Measurements from ENCODE around the gene HOXD8.

Gene HOXD8

DNA sequence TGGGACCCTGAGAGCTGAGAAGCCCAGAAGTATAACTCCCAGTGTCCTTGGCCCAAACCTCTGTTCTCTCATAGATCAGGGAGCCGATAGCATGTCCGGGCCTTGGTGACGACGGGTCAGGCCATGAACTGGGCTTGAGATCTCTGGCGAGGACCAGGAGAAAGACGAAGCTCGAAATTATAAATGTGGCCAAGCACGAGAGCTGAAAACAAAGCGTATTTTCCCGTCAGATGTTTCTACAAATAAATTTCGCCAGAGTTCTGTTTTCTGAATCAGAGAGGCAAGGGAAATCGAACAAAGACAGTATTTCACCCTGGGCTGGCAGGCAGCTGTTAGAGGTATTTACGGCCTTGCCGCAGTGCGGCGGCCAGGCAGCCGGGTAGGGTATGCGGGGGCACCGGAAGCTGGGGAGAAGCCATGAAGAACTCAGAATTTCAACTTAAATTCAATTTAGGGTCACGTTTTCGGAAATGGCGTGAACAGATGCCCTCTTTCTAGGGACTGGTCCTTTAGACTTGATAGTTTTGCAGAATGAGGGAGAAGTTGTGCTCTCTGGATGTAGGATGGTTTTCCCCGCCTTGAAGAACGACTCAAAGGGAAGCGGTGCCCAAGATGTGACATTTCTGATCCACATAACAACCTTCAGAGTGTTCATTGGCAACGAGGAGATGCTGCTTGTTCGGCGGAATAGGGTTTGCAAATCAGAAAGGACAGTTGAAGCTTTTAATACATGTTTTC is 9.6 kb downstream of the HOXD8 start:
- no peak for DNase-seq (ENCODE audit: low read depth)
- peak overlapping the region; percentile 68 for H3K4me3 ChIP-seq (ENCODE audit: low read depth, low read length)

- H3K4me3 ChIP-seq (ENCODE audit: low read depth, low read length) = peak overlapping the region; percentile 59
- DNase-seq (ENCODE audit: low read depth) = no peak
Observed at GRCh38 chr2:176139661-176140512, 10.4 kb downstream of the HOXD8 start.

- DNase-seq (ENCODE audit: low read depth) = no peak
- H3K4me3 ChIP-seq (ENCODE audit: low read depth, low read length) = peak overlapping the region; percentile 59
Observed at GRCh38 chr2:176140513-176141317, 11.2 kb downstream of the HOXD8 start.

DNA sequence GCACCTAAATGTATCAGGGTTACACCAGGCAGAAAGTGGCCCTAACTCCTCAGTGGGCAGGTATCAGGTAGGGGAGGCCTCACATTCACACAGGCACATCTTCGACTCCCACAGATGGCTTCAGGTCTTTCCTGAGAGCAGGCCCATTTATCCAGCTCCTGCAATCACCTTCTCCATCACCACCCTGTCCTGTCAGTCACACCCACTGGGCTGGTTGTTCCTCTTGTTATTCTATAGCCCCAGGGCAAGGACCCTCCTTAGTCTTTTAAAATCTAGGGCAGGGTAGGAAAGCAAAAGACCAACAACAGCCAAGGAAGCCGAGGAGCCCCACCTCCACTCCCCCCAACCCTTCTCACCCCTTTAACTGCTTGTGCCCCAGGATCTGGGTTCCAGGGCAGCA is 12.8 kb downstream of the HOXD8 start:
- H3K4me3 ChIP-seq (ENCODE audit: low read depth, low read length) = no peak overlapping the region

DNA sequence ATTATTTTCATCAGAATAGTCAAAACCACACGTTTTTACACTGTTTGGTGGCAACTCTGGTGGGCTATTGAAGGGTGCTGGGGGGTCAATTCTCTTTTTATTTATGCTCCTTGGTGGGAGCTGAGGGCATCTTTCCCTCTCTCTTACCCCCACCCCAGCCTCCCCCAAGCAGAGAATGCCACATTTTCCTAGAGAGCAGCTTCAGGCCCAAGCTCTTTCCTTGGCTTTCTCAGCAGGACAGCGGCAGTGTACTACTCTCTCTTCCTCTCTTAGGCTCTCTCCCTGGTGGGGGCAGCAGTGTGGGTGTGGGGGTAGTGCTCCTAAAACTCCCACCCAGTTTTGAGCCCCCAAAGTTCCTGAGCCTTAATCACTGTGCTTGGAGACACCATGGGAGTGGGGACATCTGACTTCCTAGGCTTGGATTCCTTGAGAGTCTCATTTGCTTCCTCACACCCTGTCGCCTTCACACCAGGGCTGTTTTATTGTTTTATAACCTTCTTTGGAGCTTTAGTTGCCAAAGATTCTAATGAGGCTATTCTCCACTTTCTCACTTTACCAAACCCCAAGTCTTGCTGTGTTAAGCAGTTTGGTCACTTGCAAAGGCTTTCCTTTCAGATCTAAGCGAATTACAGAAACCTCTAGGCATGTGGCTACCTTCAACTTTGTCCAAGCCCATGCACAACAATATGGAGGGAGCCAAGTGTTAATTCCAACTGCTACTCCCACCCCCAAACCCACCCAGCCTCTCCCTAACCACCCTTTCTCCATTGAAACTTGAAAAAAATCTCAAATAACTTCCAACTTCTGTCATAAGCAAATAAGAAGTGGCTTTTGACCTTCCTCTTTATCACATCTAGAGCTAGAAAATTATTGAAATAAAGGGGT is 15.8 kb downstream of the HOXD8 start:
- no peak overlapping the region for H3K4me3 ChIP-seq (ENCODE audit: low read depth, low read length)
- DNase-seq (ENCODE audit: low read depth) = no peak

More for the DNA sequence above, 12.8 kb downstream of the HOXD8 start:
- DNase-seq (ENCODE audit: low read depth) = no peak

- no peak for DNase-seq (ENCODE audit: low read depth)
- H3K4me3 ChIP-seq (ENCODE audit: low read depth, low read length) = no peak overlapping the region
Observed at GRCh38 chr2:176146101-176146500, 16.6 kb downstream of the HOXD8 start.

DNA sequence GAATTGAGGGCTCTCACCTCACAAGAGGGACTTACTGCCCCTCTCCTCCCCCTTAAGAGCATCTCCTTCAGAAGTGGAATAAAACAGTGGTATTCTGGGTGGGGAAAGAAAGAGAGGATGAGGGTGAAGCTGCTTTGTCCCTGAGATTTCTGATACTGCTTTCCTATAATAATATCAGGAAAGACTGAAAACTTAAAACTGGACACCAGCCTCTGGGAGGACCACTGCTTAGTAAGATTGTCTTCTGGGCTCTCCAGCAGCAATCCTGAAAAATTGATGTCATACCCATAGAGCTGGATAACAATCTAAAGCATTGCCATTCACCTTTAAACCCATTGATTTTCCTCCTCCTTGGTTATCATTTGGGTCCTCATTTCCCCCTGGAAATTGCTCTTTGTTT is 17.1 kb downstream of the HOXD8 start:
- no peak overlapping the region for H3K4me3 ChIP-seq (ENCODE audit: low read depth, low read length)
- DNase-seq (ENCODE audit: low read depth) = no peak

DNA sequence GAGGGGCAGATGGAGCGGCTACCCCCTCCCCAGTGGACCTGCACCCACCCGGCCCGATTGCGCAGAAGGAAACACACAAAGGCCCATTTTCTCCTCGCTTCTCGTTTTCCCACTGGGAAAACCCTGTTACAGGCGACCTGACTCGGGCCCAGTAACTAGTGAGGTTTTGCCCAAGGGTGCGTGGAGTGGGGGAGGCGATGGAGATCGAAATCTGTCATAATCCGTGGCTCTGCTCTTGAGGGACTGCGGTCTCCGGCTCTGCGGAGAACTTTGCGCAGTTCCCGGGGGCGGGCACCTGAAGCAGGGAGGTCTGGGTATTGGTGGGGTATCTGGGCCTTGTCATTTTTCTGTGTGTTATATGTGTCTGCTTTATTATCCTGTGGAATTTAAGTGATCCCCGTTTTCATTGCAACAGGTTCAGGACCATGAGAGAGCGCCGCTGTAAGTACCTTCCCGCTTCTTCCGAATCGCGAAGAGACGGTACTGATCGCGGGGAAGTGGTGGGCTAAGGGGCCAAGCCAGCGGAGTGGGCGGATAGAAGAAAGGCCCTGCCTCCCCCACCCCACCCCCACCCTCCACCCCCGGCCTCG is 17.8 kb downstream of the HOXD8 start:
- H3K4me3 ChIP-seq (ENCODE audit: low read depth, low read length) = no peak overlapping the region

DNA sequence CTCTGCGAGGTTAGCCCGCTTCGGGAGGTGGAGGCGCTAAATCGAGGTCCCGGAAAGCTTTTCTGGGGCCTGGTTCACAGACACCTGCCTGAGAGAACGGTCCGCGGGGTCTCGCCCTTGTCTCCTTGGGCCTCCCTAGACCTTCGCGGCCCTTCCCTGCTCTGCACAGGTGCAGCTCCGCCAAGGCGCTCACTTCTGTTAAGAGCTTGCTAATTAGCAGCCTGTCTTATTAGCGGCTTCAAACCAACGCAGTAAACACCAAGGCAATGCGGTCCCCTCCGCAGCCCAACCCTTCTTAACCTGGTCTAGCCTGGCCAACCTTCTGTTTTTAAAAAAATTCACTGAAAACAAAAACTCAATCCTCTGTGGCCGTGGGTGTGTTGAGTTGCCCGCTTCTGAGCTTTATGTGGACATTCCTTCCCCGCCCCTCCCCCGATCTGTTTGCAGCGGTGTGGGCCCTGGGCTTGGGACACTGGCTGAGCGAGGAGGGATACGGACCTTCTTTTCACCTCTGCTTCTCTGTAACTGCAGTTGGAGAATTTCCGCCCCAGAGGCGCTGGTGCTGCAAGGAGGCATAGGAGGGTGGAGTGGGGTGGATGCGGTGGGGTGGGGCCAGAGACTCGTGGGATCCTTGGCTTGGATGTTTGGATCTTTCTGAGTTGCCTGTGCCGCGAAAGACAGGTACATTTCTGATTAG is 18.4 kb downstream of the HOXD8 start:
- no peak overlapping the region for H3K4me3 ChIP-seq (ENCODE audit: low read depth, low read length)
- no peak for DNase-seq (ENCODE audit: low read depth)

More for the DNA sequence above, 17.8 kb downstream of the HOXD8 start:
- no peak for DNase-seq (ENCODE audit: low read depth)

DNA sequence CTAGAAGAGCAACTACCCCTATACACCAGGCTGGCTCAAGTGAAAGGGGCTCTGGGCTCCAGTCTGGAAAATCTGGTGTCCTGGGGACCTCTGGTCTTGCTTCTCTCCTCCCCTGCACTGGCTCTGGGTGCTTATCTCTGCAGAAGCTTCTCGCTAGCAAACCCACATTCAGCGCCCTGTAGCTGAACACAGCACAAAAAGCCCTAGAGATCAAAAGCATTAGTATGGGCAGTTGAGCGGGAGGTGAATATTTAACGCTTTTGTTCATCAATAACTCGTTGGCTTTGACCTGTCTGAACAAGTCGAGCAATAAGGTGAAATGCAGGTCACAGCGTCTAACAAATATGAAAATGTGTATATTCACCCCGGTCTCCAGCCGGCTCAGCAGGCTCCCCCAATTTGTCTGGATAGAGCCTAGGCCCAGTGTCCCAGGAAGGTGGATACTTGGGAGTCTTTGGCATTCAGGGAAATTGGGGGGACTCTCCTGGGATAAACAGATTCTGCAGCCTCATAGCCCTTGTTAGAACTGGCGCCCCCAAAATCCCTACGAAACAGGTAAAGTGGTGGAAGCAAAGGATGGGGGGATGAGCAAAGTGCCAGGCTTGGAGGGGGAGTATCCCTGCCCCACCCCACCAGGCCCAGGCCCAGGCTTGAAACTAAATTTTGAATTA is 19.4 kb downstream of the HOXD8 start:
- no peak for DNase-seq (ENCODE audit: low read depth)
- H3K4me3 ChIP-seq (ENCODE audit: low read depth, low read length) = no peak overlapping the region

DNA sequence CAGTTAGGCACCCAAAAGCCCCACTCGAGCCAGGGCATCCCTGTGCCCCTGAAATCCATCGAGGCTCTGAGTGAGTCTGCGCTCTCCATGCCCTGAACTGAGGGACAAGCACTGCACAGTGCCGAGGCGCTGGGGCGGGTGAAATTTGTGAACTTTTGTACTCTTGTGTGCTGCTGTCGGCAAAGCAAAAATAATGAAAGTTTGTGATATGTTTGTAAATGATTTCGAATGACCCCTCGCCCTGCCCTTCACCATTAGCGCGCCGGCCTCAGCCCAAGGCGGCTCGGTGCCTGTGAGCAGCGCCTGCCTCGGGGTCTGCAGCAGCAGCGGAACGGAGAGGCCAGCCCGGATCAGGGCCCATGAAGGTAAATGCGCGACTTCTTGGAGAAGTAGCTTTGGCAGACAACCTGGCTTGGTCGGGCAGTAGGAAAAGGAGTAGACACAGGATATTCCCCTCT is 20.0 kb downstream of the HOXD8 start:
- no peak for DNase-seq (ENCODE audit: low read depth)
- no peak overlapping the region for H3K4me3 ChIP-seq (ENCODE audit: low read depth, low read length)

- DNase-seq (ENCODE audit: low read depth) = no peak
- no peak overlapping the region for H3K4me3 ChIP-seq (ENCODE audit: low read depth, low read length)
Observed at GRCh38 chr2:176149939-176150583, 20.6 kb downstream of the HOXD8 start.

- no peak overlapping the region for H3K4me3 ChIP-seq (ENCODE audit: low read depth, low read length)
- no peak for DNase-seq (ENCODE audit: low read depth)
Observed at GRCh38 chr2:176150584-176151441, 21.3 kb downstream of the HOXD8 start.

GRCh38 chr2:176151442-176152287 is 22.2 kb downstream of the HOXD8 start, which contains the start of gene HOXD4:
Gene HOXD4, plus strand, starts transcription at chr2:176151550. Its CDS starts 84 bp downstream, at chr2:176151634.
- H3K4me3 ChIP-seq (ENCODE audit: low read depth, low read length) = peak within 1 kb of the TSS; percentile 27
- no peak for DNase-seq (ENCODE audit: low read depth)
